ENCODE results near the gene CAMP.

- TF ChIP-seq KDM5B (CRISPR knock-in tag; IDR thresholded peaks at IDR 0.05; ENCODE audit: borderline replicate concordance) = no peak
- no peak for TF ChIP-seq ZNF280D (CRISPR knock-in tag; IDR thresholded peaks at IDR 0.05)
- TF ChIP-seq FOXK2 (IDR thresholded peaks at IDR 0.05) = no peak
- no peak for TF ChIP-seq TFAP4 (IDR thresholded peaks at IDR 0.05; ENCODE audit: borderline replicate concordance, low read depth)
Observed at GRCh38 chr3:48274452-48274851, 51.2 kb downstream of the CAMP start.

All from HepG2 (cell line).